ENCODE results near the gene PRSS50. TPM values are rescaled to one million over a fixed set of nuclear protein-coding genes. Genes with fewer than 3 reads are reported as not detected.

Gene PRSS50
- total and polyA plus RNA-seq, 4 donors: 0.02 to 0.33 (median 0.25) TPM; not detected in 1

GRCh38 chr3:46710671-46711295 lies 6.9 kb downstream of the PRSS50 start:
- no peaks in the 10 kb centered on the region for H3K9me3 ChIP-seq (ENCODE audit: control insufficient read depth in 4 of 4, low read length in 3 of 4)
- no peak for DNase-seq (ENCODE audit: low spot score)
- WGBS: 97% methylated on average over 6 of the region's 6 CpGs
- H3K4me1 ChIP-seq (ENCODE audit: control insufficient read depth in 4 of 4, insufficient read depth in 4 of 4, low read length in 3 of 4): no peaks in the 10 kb centered on the region
- H3K4me3 ChIP-seq (ENCODE audit: low read depth in 1 of 3, low read length in 3 of 3): no peak overlapping the region
- H3K27me3 ChIP-seq (ENCODE audit: control insufficient read depth in 4 of 4, insufficient read depth in 4 of 4, low read length in 3 of 4): no peaks in the 10 kb centered on the region
- no peaks in the 10 kb centered on the region for H3K36me3 ChIP-seq (ENCODE audit: control insufficient read depth in 4 of 4, insufficient read depth in 3 of 4, low read depth in 1 of 4, low read length in 3 of 4)
- H3K9ac ChIP-seq (ENCODE audit: low read depth in 1 of 2, low read length in 2 of 2): no peak overlapping the region
- TF ChIP-seq NR2F2 (IDR thresholded peaks at IDR 0.05) (no peak), RXRA (IDR thresholded peaks at IDR 0.05) (no peak), JUND (IDR thresholded peaks at IDR 0.05) (no peak), HNF4A (conservative IDR thresholded peaks at IDR 0.05) (no peak), FOXA2 (IDR thresholded peaks at IDR 0.05) (no peak), HNF4G (IDR thresholded peaks at IDR 0.05) (no peak), TAF1 (conservative IDR thresholded peaks at IDR 0.05) (no peak), ATF3 (IDR thresholded peaks at IDR 0.05) (no peak), EGR1 (IDR thresholded peaks at IDR 0.05; ENCODE audit: low read depth in 2 of 2) (no peak), RAD21 (IDR thresholded peaks at IDR 0.05) (no peak), FOXA1 (IDR thresholded peaks at IDR 0.05) (no peak), ZBTB33 (IDR thresholded peaks at IDR 0.05) (no peak), SP1 (IDR thresholded peaks at IDR 0.05) (no peak), REST (IDR thresholded peaks at IDR 0.05) (no peak), MAX (IDR thresholded peaks at IDR 0.05) (no peak), YY1 (IDR thresholded peaks at IDR 0.05) (no peak), CTCF (IDR thresholded peaks at IDR 0.05; ENCODE audit: low read depth, low read length, missing input control) (no peak)
- no peak overlapping the region for H3K27ac ChIP-seq (ENCODE audit: low read depth in 1 of 2, low read length in 2 of 2)

Data from liver (tissue), 9 donors.